HG03159 (cell line): ENCODE measurements around the gene MPZL1.
"Not testable (repeated sequence)": the region's sequence is repeated elsewhere in the genome, so short reads cannot be mapped to it uniquely, and the experiment has no call there.

Source experiments
- ATAC-seq: cut with Tn5 transposase; IDR thresholded peaks from one replicate; pipeline ENCODE4 v1.9.1; 2021; ENCODE audit warnings: mild to moderate bottlenecking, moderate library complexity; ENCODE audit not compliant: unreplicated experiment

MPZL1 gene

GRCh38 chr1:167718914-167719691, 2.7 kb upstream of the MPZL1 start:
- ATAC-seq: no peak

GRCh38 chr1:167719715-167720421, 1.9 kb upstream of the MPZL1 start:
- not testable (repeated sequence) for ATAC-seq

DNA sequence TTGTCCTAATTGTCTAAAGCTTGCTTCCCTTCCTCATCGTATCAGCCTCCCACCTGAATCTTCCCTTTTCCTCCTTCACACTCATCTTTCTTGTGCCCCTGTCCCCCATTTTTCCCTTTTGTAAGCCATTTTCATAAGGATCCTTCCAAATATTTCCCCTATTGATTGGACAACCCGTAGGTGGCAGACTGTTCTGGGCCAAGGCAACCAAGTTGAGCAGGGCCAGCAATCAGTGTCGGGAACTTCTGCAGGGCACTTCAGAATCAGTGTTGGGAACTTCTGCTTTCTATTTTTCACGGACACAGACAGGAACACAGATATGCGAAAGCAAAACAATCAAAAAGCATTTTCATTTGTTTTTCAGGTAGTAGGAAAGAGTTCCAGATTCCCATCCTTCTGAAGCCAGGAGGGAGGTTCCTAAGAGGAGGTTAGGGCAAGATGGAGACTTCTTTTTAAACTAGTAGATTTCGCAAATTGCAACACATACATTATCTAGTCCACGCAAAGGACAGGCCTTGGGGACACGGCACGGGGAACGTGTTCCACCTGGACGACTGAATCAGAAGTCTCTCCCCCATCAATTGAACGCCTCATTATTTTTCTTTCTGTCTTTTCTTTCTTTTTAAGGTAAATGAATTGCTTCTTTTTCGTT, 691 bp upstream of the MPZL1 start:
- peak; percentile 2 for ATAC-seq

DNA sequence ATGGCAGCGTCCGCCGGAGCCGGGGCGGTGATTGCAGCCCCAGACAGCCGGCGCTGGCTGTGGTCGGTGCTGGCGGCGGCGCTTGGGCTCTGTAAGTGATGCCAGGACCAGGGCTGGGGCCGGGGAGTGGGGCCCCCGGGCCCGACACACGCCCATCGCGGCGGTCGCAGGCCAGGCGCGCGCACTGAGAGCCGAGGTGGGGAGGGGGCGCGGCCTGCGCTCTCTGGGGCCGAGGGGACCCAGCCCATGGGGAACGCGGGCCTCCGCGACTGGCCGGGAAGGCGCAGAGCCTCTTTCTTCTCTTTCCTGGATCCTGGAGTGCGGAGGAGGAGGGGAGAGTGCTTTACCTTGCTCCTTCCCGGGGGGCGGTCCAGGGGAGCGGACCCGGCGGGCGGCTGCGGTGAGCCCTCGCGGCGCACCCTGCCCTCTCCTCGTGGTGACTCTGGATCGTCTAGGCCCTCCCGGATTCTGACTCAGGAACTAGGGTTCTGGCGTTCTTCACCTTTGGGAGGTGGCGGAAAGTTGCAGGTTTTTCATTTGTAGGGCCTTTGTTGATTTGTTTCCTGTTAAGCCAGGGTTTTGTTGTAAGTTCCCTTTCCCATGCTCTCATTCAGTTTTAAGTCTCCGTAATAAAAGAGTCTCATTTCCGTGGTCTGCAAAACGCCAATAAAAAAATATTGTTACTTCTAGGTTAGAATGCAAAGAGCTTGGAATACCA, 529 bp downstream of the MPZL1 start:
- ATAC-seq: peak; percentile 31

GRCh38 chr1:167722870-167723251, 1.1 kb downstream of the MPZL1 start:
- no peak for ATAC-seq

GRCh38 chr1:167723707-167724323, 2.0 kb downstream of the MPZL1 start:
- no peak for ATAC-seq

GRCh38 chr1:167726008-167726407, 4.2 kb downstream of the MPZL1 start:
- ATAC-seq: no peak

- ATAC-seq: no peak
These were observed 7.1 kb downstream of the MPZL1 start for GRCh38 chr1:167728818-167729410.

DNA sequence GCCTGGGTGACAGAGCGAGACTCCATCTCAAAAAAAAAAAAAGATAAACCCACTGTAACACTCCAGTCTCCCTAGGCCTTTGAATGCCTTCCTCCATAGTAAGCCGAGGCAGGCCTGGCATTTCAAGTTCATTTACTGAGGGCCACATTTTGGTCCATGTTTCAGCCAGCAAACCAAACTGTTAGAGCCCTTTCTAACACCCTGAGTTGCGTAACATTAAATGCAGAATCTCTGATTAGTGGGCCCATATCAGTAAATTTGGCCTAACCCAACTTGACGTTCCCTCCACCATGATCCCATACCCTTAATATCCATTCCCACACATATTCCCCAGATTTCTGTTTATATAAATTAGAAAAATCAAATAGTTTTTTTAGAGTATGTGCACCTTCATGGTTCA, 12.4 kb downstream of the MPZL1 start:
- ATAC-seq: no peak

- no peak for ATAC-seq
These were observed 13.1 kb downstream of the MPZL1 start for GRCh38 chr1:167734841-167735240.

DNA sequence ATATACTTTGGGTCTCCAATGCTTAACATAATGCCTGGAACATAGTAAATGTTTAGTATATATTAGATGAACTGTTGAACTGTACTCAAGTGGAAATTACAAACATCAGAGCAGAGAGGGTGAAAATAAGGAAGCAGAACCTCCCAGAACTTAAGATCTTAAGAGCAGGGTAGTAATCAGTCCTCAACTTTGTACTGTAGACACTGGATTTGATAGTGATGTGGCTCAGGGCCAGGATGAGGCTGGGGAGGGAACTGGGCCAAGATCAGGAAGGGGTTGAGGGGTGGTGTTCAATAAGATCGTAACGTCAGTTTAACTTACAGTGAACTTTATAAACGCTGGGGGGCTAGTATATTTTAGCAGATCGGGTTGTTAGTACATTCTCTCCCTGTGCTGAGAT, 15.4 kb downstream of the MPZL1 start:
- no peak for ATAC-seq

GRCh38 chr1:167738158-167738557, 16.4 kb downstream of the MPZL1 start:
- ATAC-seq: no peak

GRCh38 chr1:167739752-167740151, 18.0 kb downstream of the MPZL1 start:
- ATAC-seq: no peak

- not testable (repeated sequence) for ATAC-seq
These were observed 19.3 kb downstream of the MPZL1 start for GRCh38 chr1:167741103-167741502.

GRCh38 chr1:167742392-167743057, 20.7 kb downstream of the MPZL1 start:
- not testable (repeated sequence) for ATAC-seq

GRCh38 chr1:167744901-167745300, 23.1 kb downstream of the MPZL1 start:
- no peak for ATAC-seq

DNA sequence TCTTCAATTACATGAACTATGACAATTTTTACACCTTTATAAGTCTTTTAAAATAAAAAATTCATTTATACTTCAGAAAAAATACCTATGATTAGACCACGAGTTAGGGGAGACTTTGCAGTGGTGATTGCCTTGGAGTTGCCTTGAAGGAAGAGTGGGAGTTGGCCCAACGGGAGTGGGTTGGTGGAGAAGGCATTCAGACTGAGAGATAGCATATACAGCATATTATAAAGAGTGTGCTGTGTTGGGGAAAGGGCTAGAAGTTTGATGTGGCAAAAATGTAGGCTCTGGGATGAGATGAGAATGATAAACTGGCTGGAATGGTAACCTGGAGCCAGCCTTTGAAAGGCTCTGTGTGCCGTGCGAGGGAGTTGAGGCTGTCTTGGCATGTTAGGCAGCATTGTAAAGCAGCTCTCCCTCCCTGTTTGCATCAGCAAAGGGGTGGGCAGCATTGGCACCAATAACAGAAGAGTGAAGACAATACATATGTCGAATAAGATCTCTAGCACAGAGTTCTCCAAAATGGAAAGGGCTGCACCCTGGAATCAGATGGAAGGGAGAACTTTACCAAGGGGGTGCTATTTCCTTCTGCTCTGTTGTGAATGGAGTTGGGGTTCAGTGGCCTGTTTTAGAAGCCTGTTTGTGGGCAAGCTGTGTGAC, 24.4 kb downstream of the MPZL1 start:
- no peak for ATAC-seq

DNA sequence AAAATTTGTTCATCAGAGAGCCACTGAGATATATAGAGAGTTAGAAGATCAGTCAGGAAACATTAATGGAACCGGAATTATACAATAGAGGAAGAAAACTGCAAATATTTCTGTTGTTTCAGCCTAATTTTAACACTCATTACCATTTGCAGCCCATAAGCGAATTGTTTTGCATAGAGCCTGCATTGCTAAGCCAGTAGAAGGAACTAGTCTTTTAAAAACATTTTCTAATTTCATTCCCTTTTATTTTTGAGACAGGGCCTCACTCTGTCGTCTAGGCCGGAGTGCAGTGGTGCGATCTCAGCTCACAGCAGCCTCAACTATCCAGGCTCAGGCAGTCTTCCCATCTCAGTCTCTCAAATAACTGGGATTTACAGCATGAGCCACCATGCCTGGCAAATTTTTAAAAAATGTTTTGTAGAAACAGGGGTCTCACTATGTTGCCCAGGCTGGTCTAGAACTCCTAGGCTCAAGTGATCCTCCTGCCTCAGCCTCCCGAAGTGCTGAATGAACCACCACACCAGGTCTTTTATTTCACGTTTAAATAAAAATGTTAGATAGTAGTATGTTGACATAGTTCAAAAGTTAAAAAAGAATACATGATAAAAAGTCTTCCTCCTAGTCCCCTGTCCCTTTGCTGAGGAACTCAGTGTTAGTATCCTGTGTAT, 25.3 kb downstream of the MPZL1 start:
- ATAC-seq: no peak

GRCh38 chr1:167747988-167748387, 26.2 kb downstream of the MPZL1 start:
- no peak for ATAC-seq
